Superior temporal gyrus (tissue), 1 donor: ENCODE measurements around the gene DEDD.

Source experiments
- DNase-seq: peaks from one replicate; pipeline ENCODE4 v3.0.0-alpha.2; 2016; ENCODE audit errors: extremely low spot score

DEDD gene

DNA sequence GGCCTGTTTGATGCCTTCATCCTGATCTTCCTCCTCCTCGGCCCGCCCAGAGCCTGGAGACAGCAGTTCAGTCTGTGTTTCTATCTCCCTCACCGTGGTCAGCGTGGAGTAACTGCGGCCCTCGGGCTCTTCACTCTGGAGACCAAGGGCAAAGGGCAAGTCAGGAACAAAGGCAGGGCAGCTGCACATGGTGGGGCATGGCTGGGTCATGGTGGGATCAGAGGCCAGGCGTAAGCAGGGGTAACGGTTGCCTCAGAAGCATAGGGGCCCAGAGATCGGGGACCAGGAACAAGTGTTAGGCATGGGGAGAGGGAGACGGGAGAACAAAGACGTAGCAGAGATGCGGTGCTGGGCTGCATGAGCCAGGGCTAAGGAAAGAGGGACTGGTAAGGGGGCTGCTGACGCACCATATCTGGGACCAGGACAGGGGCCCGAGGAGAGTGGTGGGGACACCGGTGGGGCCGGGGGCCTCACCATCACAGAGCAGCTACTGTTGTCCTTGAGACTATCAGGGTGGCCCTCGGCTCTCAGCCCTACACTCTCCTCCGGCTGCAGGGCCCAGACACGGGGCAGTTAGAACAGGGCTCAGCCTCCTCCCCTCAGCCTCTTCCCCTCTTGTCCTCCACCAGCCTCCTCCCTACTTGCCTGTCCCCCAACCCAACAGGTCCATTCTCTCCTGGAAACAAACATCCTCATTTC, 59.6 kb downstream of the DEDD start:
- no peak for DNase-seq

- DNase-seq, result peak; percentile 17
Measured at GRCh38 chr1:161071886-161072371, 60.5 kb downstream of the DEDD start.
